HG03103 (cell line): ENCODE data around the gene CYP4F11.
"Not testable (repeated sequence)": the region's sequence is repeated elsewhere in the genome, so short reads cannot be mapped to it uniquely, and the experiment has no call there.

Source experiments
- ATAC-seq: cut with Tn5 transposase; IDR thresholded peaks from one replicate; pipeline ENCODE4 v1.9.1; 2021; ENCODE audit warnings: low read depth; ENCODE audit not compliant: unreplicated experiment

CYP4F11 gene

DNA sequence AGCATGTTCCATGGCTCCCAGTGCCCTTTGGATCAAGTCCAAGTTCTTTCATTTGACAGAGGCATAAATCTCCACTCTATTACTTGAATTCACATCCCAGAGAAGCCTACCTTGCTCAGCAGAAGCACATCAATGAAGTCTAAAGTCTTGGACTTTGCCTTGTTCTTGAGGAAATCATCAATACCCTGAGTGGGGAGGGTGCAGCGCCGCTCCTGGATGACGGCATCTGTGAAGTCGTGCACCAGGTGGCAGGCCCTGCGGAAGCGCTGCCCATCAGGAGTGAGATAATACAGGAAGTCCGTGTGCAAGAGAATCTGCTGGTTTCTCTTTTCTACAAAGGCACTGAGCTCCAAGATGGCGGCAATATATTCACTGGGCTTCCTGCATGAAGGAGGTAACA, 10.6 kb downstream of the CYP4F11 start:
- no peak for ATAC-seq

DNA sequence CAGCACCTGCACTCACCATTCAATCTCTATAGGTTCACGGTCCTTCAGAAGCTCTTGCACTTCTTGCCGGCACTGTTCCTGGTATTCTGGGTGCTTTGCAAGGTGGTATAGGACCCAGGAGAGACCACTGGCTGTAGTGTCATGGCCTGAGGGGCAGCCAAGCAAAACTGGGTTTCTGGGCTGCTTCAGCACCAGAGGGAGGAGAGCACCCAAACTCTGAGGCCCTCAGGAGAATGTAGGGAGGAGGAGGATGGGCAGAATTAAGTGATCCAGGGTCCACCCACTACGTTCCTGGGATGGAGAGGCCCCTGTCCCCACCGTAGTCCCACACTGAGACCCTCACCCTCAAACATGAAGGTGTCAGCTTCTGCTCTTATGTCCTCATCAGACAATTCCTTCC, 12.3 kb downstream of the CYP4F11 start:
- no peak for ATAC-seq

DNA sequence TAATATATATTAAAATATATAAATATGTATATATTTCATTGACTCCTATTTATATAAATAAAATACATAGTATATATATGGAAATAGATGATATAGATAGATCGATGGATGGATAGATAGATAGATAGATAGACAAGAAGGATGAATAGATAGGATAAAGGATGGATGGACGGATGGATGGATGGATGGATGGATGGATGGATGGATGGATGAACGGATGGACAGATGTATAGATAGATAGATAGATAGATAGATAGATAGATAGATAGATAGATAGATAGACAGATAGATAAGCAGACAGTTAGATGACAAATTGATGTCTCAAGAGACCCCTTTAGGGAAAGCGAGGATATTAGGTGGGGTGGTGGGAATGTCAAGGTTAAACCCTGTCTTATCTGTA, 15.1 kb downstream of the CYP4F11 start:
- no peak for ATAC-seq

DNA sequence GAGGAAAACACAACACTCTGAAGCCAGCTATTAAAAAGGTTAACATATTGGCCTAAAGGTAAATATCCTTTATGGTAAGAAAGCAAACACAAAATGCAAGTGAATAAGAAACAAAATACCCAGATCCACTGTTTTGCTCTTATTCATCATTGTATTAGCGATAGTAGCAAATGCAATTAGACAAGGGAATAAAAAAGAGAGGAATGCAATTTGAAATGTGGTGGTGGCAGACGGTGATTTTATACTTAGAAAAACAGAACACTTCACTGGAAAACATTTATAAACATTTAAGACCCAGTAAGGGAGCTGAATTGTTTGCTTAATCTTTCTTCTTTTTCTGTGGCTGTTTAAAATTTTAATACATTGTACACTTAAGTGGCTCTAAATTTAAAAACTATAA, 19.2 kb downstream of the CYP4F11 start:
- ATAC-seq = no peak

DNA sequence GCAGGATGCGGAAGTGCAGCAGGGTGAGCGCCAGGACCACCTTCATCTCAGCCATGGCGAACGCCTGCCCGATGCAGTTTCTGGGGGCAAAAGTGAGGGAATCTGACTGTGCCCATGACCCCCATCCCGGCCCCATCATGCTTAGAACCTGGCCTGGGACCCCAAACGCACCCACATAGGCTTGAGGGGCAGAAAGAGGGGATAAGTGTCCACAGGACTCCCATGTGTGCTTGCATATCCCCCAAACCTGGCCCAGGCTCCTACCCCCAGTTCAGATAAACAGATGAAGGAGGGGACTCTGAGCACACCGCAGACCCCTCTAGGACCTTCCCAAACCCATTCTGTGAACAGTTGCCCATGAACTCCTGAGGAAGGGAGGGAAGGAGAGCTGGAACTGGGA, 20.5 kb downstream of the CYP4F11 start:
- no peak for ATAC-seq

DNA sequence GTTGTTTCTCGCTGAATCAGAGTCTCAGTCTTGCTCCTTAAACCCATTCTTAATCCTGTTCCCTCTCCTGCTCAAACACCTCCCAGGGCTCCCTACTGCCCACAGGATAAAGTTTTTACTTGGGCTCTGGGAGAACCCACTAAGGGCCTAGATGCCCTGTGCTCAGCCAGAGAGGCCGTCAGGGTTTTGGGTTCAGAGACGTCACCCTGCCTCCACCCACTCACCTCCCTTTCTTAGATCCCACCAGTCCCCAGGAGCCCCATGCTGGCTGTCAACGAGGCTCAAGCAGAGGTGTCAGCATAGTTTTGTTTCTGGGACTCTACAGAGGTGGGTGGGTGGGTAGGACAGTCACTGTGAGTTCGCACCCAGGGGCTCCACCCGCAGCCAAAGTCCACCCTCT, 20.9 kb downstream of the CYP4F11 start:
- no peak for ATAC-seq

DNA sequence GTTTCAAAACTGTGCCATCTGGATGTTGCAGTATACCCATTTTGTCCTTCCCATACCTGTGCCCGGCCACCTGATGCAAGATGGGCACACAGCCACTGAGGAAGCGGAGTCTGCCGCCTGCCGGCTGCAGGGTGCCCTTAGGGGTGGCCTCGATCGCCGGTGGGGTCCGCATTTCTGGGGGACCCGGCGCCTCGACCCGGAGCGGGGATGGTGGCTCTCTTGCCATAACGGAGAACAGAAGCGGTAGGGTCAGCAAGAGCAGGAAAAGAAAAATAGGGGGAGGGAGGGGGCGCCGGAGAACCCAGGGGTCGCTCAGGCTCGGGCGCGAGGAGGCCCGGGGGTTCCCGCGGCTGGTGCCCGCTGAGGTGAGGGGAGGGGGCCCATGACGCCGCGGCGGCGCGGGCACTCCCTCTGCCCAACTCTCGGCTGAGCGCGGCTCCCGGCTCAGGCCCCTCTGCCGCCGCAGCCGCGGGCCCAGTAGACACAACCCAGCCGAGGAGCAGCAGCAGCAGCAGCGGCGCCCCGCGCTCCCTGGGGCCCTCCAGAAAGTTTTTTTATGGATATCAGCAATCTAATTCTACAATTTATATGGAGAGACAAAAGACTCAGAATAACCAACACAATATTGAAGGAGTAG, 22.6 kb downstream of the CYP4F11 start:
- no peak for ATAC-seq

DNA sequence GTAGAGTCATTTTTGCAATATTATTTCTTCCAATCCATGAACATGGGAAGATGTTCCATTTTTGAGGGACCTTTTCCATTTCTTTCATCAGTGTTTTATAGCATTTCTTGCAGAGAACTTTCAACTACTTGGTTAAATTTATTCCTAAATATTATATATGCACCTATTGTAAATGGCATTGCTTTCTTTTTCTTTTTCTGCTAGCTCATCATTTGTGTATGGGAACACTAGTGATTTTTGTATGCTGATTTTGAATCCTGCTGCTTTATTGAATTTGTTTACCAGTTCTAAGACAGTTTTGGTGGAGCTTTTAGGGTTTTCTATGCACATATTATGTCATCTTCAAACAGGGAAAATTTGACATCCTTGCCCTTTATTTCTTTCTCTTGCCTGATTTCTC, 29.3 kb downstream of the CYP4F11 start:
- ATAC-seq = no peak

DNA sequence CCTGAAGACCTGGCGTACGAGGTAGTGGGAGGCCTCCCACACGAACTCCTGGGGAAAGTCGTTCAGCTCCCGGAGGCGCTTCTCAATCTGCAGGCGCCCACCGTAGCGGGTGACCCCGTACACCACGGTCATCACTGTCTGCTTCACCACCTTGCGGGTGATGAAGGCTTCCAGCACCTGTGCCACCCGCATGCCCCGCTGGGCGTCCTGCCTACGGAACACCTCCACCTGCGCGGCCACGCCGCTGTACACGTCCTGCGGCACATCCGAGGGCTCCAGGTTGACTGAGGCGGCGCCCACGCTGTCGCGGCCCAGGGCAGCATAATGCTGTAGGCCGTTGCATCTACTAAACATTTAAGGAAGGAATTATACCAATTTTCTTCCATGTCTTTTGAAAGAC, 31.4 kb downstream of the CYP4F11 start:
- ATAC-seq = not testable (repeated sequence)

DNA sequence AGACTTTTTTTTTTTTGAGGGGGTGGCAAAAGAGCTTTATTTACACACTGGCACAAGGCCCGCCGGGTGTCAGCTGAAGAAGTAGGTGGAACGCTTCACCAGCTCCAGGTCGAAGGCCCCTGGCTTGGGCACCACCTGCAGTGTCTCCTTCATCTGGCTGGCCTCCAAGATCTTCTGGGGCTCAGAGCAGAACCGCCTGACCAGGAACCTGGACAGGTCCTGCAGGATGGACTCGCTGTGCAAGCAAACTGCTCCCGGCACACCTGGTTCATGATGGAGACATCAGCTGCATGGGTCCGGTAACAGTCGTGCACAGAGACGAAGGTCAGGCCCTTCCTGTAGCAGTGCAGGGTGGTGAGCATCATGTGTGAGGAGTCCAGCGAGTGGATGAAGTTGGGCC, 32.1 kb downstream of the CYP4F11 start:
- no peak for ATAC-seq

DNA sequence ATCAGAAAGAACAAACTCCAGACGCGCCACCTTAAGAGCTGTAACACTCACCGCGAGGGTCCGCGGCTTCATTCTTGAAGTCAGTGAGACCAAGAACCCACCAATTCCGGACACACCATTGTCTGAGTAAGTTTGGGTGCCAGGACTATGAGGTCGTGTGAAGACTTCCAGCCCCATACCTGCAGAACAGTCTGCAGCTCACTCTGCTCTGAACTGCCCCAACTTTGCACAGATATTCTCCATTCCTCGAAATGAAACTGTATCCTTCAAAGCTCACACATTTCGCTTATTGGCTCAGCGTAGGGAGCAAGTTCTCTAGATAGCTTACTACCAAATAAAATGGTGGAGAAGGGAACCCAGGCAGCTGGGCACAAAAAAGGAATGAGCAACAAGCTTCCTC, 33.8 kb downstream of the CYP4F11 start:
- no peak for ATAC-seq

DNA sequence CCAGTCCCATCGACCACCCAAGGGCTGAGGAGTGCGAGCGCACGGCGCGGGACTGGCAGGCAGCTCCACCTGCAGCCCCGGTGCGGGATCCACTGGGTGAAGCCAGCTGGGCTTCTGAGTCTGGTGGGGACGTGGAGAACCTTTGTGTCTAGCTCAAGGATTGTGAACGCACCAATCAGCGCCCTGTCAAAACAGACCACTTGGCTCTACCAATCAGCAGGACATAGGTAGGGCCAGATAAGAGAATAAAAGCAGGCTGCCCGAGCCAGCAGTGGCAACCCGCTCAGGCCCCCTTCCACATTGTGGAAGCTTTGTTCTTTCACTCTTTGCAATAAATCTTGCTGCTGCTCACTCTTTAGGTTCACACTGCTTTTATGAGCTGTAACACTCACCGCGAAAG, 34.3 kb downstream of the CYP4F11 start:
- not testable (repeated sequence) for ATAC-seq

DNA sequence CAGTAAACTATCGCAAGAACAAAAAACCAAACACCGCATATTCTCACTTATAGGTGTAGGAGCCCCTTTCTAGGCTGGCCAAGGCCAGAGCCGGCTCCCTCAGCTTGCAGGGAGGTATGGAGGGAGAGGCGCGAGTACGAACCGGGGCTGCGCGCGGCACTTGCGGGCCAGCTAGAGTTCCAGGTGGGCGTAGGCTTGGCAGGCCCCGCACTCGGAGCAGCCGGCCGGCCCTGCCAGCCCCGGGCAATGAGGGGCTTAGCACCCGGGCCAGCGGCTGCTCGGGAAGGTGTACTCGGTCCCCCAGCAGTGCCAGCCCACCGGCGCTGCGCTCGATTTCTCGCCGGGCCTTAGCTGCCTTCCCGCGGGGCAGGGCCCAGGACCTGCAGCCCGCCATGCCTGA, 34.8 kb downstream of the CYP4F11 start:
- ATAC-seq = not testable (repeated sequence)

DNA sequence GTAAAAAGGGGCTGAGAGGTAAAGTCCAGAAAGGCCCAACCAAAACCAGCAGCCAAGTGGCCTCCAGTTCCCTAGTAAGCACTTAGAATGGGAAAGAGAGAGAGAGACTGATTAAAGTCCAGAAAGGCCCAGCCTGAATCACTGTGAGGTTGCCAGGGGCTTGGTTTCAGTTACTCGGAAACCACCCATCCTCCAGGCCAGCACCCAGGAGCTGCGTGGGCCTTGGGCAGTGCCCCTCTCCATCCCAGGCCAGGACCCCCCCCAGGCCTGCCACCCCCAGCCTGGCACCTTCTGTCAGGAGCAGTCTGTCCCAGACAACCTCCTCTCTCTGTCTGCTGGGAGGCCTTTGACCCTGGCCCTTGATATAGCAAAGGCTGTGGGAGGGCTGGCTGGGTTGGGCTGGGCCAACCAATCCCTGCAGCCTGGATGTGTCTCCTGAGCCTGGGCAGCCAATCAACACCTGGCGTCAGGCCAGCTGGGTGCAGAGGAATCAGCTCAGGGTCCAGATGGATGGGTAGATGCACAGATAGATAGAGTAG, 36.5 kb downstream of the CYP4F11 start, which contains the start of gene CYP4F2:
Gene CYP4F2 (minus strand): TSS at position 337 of the 539 bp plus-strand sequence. CDS start 463 bp downstream, outside the sequence.
- no peak for ATAC-seq

DNA sequence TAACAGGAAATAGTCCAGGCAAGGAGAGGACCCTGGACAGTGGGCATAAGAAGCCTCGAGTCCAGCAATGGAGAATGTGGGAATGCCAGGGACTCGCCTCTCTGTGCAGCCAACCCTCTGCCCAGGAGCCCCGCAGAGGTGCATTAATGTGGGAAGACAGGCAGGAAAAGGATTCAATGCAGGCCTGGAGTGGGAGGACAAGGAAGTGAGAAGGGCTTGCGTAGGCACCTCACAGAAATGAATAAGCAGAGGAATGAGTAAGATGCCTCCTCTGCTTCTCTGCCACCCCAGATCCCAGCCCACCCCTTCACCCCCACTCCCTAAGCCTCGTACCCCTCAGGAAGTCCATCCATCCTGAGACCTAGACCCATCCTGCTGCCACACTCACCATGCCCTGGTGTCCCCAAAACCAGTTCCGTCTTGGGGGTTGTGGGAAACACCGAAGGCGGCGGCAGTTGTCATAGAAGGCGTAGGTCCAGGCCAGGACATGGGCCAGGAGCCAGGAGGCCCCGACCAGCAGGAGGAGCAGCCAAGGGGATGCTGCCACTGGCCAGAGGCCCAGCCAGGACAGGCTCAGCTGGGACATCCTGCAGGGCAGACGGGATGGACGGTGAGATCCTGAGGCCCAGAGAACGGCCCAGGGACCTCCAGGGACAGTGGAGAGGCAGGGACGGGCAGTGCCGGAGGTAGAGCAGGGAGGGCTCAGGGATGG, 37.1 kb downstream of the CYP4F11 start:
- ATAC-seq = no peak

DNA sequence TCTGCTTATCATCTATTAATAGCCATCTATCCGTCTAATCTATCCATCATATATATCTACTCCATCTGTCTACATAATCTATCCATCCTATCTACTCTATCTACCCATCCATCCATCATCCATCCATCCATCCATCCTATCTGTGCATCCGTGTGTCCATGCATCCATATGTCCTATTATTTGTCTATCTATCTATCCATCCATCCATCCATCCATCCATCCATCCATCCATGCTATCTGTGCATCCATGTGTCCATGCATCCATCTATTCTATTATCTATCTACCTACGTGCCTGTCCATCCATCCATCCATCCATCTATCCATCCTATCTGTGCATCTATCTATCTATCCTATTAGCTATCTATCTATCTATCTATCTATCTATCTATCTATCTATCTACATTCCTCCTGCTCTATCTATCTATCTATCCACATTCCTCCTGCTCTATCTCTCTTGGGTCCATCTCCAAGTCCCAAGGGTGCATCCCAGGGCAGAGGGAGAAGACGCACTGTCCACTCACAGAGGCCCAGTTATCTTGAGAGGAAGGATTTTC, 38.4 kb downstream of the CYP4F11 start:
- ATAC-seq = no peak

DNA sequence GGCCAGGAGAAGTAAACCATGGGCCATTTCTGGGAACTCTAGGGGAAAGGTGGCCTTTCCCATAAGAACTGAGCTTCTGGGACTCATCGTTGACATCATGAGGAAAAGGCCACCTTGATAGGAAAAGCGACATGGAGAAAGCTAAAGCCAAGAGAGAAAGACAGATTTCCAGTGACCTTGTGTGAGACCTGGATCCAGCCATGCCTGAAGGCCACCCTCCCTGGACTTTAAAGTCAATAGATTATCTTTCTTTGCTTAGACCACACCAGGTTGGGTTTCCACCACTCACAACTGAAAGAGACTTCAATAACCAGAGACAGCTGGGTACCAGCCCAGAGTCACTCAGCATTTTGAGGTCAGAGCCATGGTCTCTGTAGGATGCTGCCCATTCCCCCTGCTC, 40.0 kb downstream of the CYP4F11 start:
- no peak for ATAC-seq

DNA sequence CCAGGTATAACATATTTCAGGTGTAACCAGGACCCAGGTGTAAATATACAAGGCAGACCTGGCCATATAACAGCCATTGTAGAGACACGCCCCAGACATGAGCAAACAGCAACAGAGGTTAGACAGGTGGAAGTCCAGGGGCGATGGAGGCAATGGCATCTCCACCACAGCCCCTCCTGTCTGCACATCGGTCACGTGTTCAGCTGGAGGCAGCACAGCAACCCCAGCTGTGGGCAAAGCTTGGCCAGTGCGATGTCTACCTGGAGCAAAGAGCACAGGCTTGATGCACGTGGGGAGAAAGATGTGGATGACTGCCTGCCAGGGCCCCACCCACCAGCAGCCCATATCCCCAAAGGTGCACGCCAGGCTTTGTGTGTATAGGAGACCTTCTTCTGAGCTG, 40.9 kb downstream of the CYP4F11 start:
- no peak for ATAC-seq

DNA sequence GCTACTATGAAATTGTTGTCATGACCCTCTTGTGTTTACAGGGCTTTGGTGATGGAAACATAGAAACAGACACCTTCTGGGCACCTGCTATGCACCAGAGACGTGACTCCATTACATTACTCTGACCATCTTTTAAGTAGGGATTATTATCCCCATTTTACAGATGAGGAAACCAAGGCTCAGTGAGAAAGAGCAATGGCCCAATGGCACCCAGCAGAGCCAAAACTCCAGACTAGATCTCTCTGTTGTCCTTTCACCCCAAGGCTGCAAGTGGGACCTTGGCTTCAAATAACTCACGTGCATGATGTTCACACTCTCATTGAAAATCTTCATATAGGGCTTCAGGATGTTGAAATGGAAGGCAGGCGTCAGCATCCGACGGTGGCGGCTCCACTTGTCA, 42.3 kb downstream of the CYP4F11 start:
- no peak for ATAC-seq

DNA sequence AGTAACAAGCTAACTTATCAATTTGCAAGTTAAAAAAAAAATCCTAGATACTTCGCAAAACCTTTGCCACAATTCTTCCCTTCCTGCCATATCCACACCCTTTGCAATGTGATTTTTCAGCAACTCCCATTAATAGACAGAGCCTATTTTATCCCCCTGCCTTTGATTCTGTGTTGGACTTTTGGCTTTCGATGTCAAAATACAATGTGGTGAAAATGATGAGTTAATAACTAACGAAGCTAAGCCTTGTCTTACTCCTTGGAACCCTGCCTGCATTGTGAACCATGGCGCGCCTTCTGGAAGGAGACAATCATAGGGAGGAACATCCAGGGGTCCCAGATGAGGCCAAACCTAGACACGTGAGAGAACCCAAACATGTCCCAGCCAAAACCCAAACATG, 42.9 kb downstream of the CYP4F11 start:
- no peak for ATAC-seq

DNA sequence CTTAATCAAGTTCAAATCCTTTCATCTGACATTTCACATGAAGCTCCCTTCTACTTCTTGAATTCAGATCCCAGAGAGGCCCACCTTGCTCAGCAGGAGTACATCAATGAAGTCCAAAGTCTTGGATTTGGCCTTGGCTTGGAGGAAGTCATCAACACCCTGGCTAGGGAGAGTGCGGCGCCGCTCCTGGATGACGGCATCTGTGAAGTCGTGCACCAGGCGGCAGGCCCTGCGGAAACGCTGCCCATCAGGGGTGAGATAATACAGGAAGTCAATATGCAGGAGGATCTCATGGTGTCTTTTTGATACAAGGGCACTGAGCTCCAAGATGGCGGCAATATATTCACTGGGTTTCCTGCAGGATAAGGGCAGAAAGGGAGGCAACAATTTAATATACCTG, 45.0 kb downstream of the CYP4F11 start:
- ATAC-seq = not testable (repeated sequence)

DNA sequence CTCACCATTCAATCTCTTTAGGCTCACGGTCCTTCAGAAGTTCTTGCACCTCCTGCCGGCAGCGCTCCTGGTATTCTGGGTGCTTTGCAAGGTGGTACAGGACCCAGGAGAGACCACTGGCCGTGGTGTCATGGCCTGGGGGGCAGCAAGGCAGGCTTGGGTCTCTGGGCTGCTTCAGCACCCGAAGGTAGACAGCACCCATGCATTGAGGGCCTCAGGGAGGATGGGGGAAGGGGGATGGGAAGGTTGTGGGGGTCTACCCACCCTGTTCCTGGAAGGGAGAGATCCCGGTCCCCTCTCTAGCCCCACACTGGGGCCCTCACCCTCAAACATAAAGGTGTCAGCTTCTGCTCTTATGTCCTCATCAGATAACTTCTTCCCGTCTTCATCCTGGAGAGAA, 48.4 kb downstream of the CYP4F11 start:
- ATAC-seq = no peak
